GM12878 (cell line): ENCODE data around the gene DNAJB8. TPM values are rescaled to one million over a fixed set of nuclear protein-coding genes. Genes with fewer than 3 reads are reported as not detected.

Experiments used
- ATAC-seq: fragments of 200-7000 bp; cut with Tn5 transposase; 3 replicates; pipeline ENCODE4 v1.9.1; 2020; ENCODE audit warnings: mild to moderate bottlenecking, moderate library complexity
- BruUV-seq: library from RNA; stranded (reverse); fragments of 400-500 nt; replicated peaks from 2 replicates; lab custom pipeline; 2021; lab: Mats Ljungman, UMichigan
- CTCF ChIA-PET: fragments of 300-600 bp; sonication (Branson Sonifier 250); formaldehyde crosslinking; extraction: SDS; loops from one replicate; lab custom pipeline; 2021; ENCODE audit warnings: inconsistent platforms; lab: Yijun Ruan, JAX
- POLR2A ChIA-PET: fragments of 350-600 bp; formaldehyde crosslinking; extraction: SDS; loops from one replicate; lab custom pipeline; 2021; ENCODE audit warnings: inconsistent platforms; lab: Charles Lee
- RAD21 ChIA-PET: fragments of 300-600 bp; sonication (Branson Sonifier 250); formaldehyde crosslinking; loops from one replicate; lab custom pipeline; 2023; ENCODE audit warnings: antibody characterized with exemption; ENCODE audit not compliant: unreplicated experiment; lab: Charles Lee
- SMC1A ChIA-PET: fragments of 300-600 bp; sonication (Branson Sonifier 250); formaldehyde crosslinking; loops from one replicate; lab custom pipeline; 2023; ENCODE audit not compliant: unreplicated experiment, uncharacterized antibody; lab: Charles Lee
- DNase-seq: peaks from one replicate; pipeline ENCODE4 v3.0.0-alpha.2; 2011; ENCODE audit warnings: low read depth, low spot score
- FAIRE-seq: peaks from 3 replicates; lab custom pipeline; 2011; peaks lifted over from hg19 to GRCh38; lab: Jason Lieb, UNC
- H2AFZ ChIP-seq: 2 replicates; pipeline ENCODE4 v1.6.0; 2011; ENCODE audit warnings: low read depth, low read length, control low read depth; ENCODE audit not compliant: control insufficient read depth
- H3K27ac ChIP-seq: 2 replicates; pipeline ENCODE4 v1.5.1; 2011; ENCODE audit warnings: control low read depth; ENCODE audit not compliant: control insufficient read depth, insufficient read depth
- H3K27me3 ChIP-seq, 2 experiments: replicated peaks in 1 of 2; 2 replicates each; pipeline versions ENCODE4 v1.6.0 to v1.6.1; 2011; ENCODE audit warnings: low read length in 1 of 2; ENCODE audit not compliant: control insufficient read depth in 2 of 2, insufficient read depth in 2 of 2
- H3K36me3 ChIP-seq, 2 experiments: 2 replicates each; pipeline ENCODE4 v1.5.1; 2011; ENCODE audit warnings: low read length in 1 of 2; ENCODE audit not compliant: control insufficient read depth in 2 of 2, insufficient read depth in 2 of 2
- H3K4me1 ChIP-seq: 2 replicates; pipeline ENCODE4 v1.6.1; 2011; ENCODE audit warnings: mild to moderate bottlenecking, low read length, moderate library complexity, mixed read lengths; ENCODE audit not compliant: control insufficient read depth, insufficient read depth
- H3K4me2 ChIP-seq: 2 replicates; pipeline ENCODE4 v1.6.0; 2011; ENCODE audit warnings: control low read depth; ENCODE audit not compliant: control insufficient read depth, insufficient read depth
- H3K4me3 ChIP-seq: fragments of 200-600 bp; sonication (generic); 2 replicates; pipeline ENCODE4 v1.5.1; 2016
- H3K79me2 ChIP-seq: 2 replicates; pipeline ENCODE4 v1.6.0; 2011; ENCODE audit warnings: low read length; ENCODE audit not compliant: control insufficient read depth, insufficient read depth
- H3K9ac ChIP-seq: 2 replicates; pipeline ENCODE4 v1.8.0; 2011; ENCODE audit warnings: low read length, control low read depth, mixed read lengths; ENCODE audit not compliant: control insufficient read depth, insufficient read depth
- H3K9me3 ChIP-seq: replicated peaks from 3 replicates; pipeline ENCODE4 v1.5.1; 2011; ENCODE audit warnings: mild to moderate bottlenecking, low read length; ENCODE audit not compliant: control insufficient read depth, insufficient read depth
- H4K20me1 ChIP-seq: 2 replicates; pipeline ENCODE4 v1.6.0; 2011; ENCODE audit not compliant: control insufficient read depth, insufficient read depth
- EP300 ChIP-seq, 2 experiments: fragments of 150-350 bp in 1 of 2; IDR thresholded peaks; 2 replicates each; pipeline ENCODE4 v1.6.1; 2011 to 2012; ENCODE audit warnings: low read depth in 2 of 2, low read length in 2 of 2, borderline replicate concordance in 1 of 2, improper control_type of control experiment in 1 of 2, inconsistent platforms in 1 of 2; ENCODE audit not compliant: control insufficient read depth in 1 of 2
- IRF5 ChIP-seq: fragments of 450-650 bp; IDR thresholded peaks from 2 replicates; pipeline ENCODE4 v1.6.1; 2017; ENCODE audit warnings: borderline replicate concordance
- KAT2A ChIP-seq: conservative IDR thresholded peaks from 2 replicates; pipeline ENCODE4 v1.6.1; 2011; ENCODE audit warnings: low read depth, low read length; ENCODE audit not compliant: control insufficient read depth
- MAX ChIP-seq: IDR thresholded peaks from 2 replicates; pipeline ENCODE4 v1.6.1; 2012; ENCODE audit warnings: low read depth, low read length, improper control_type of control experiment
- MTA3 ChIP-seq: IDR thresholded peaks from 2 replicates; pipeline ENCODE4 v1.6.1; 2012; ENCODE audit warnings: low read length, inconsistent platforms, borderline replicate concordance
- NBN ChIP-seq: fragments of 450-650 bp; IDR thresholded peaks from 2 replicates; pipeline ENCODE4 v1.6.1; 2016
- NFIC ChIP-seq: IDR thresholded peaks from 2 replicates; pipeline ENCODE4 v1.6.1; 2012; ENCODE audit warnings: low read depth, mild to moderate bottlenecking, inconsistent platforms, low read length, moderate library complexity
- NR2C2 ChIP-seq: IDR thresholded peaks from 2 replicates; pipeline ENCODE4 v1.6.1; 2011; ENCODE audit warnings: borderline replicate concordance, low read depth; ENCODE audit not compliant: control insufficient read depth, insufficient read length
- RELB ChIP-seq: fragments of 450-650 bp; IDR thresholded peaks from 2 replicates; pipeline ENCODE4 v1.6.1; 2017; ENCODE audit warnings: low read depth, mild to moderate bottlenecking, moderate library complexity
- RFX5 ChIP-seq: IDR thresholded peaks from 2 replicates; pipeline ENCODE4 v1.6.1; 2011; ENCODE audit warnings: low read depth, low read length, improper control_type of control experiment
- TBL1XR1 ChIP-seq: IDR thresholded peaks from 2 replicates; pipeline ENCODE4 v1.6.1; 2012; ENCODE audit warnings: low read depth, low read length, improper control_type of control experiment
- ZNF207 ChIP-seq: fragments of 450-650 bp; IDR thresholded peaks from 2 replicates; pipeline ENCODE4 v1.6.1; 2014; ENCODE audit warnings: antibody characterized with exemption, mild to moderate bottlenecking, borderline replicate concordance
- ZNF274 ChIP-seq: IDR thresholded peaks from one replicate; pipeline ENCODE4 v1.8.0; 2011; ENCODE audit not compliant: insufficient read length, insufficient read depth
- WGBS: methylation state at CpG from one replicate; pipeline ENCODE4 v1.1.6; 2016; ENCODE audit warnings: low lambda C conversion rate; ENCODE audit not compliant: insufficient replicate concordance, insufficient coverage; ENCODE audit errors: missing lambda C conversion rate; 5-methylcytosine and 5-hydroxymethylcytosine counted together
- in situ Hi-C: fragments of 300-500 bp; cut with MboI; formaldehyde crosslinking; loops from 9 replicates; pipeline ENCODE4 v1.14.3; 2018; ENCODE audit warnings: mixed read lengths
- intact Hi-C: fragments of 100-400 bp; cut with micrococcal nuclease; formaldehyde crosslinking; loops from one replicate; pipeline ENCODE4 v1.14.2; 2022; ENCODE audit not compliant: unreplicated experiment
- polyA plus RNA-seq, 11 experiments: library from polyadenylated mRNA; depleted of rRNA in 4 of 11; unstranded in 6 of 11; stranded (reverse) in 5 of 11; fragments of >200 nt; fragmentation: Nextera tagmentation in 4 of 11; fragmentation: Illumina TruSeq in 1 of 11; extraction: Ambion mirVana in 4 of 11; extraction: Trizol in 1 of 11; gene quantifications; 1 replicate in 1 of 11; 2 replicates in 10 of 11; pipeline versions ENCODE4 v1.2.1 to v1.2.3, GENCODE V29; 2011 to 2016; ENCODE audit warnings: inconsistent platforms in 2 of 11, missing spikeins in 2 of 11, low read depth in 1 of 11
- total RNA-seq, 4 experiments: library from RNA; depleted of rRNA in 3 of 4; stranded (reverse); fragments of >200 nt in 3 of 4; fragmentation: Illumina TruSeq in 1 of 4; extraction: Trizol in 1 of 4; gene quantifications; 2 replicates each; pipeline versions ENCODE4 v1.2.1 to v1.2.3, GENCODE V29; 2013 to 2021
- TF ChIP-seq, protein P1 (sequence below): fragments of 450-650 bp; formaldehyde crosslinking; IDR thresholded peaks from 2 replicates; pipeline ENCODE4 v1.4.0; 2020; ENCODE audit warnings: mild to moderate bottlenecking, moderate library complexity
- TF ChIP-seq, protein P2 (sequence below): fragments of 450-650 bp; formaldehyde crosslinking; IDR thresholded peaks from 2 replicates; pipeline ENCODE4 v1.5.0; 2022; ENCODE audit warnings: mild to moderate bottlenecking, missing genetic modification characterization

The DNAJB8 gene
- total and polyA plus RNA-seq, 10 of the 15 experiments (the other 5 are each of a cell fraction or from before 2014, with no cell fraction given): not detected

DNA sequence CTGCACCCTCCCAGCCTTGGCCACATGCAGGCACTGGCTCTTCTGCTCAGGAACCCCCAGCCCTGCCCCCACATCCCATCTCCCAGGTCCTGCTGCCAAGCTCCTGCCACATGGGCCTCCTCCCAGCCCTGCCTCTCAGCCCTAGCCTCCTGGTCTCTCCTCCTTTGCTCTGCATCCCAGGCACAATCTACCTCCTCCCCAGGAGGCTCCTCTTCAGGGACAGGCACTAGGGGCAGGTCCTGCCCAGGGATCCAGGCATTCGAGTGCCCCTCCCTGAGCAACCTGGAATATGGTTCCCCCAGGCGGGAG, 12.4 kb downstream of the DNAJB8 start:
- Histone ChIP-seq H4K20me1 (no peaks in the 10 kb centered on the region), H3K79me2 (no peaks in the 10 kb centered on the region), H3K4me1 (no peaks in the 10 kb centered on the region), H3K9ac (no peak overlapping the region), H3K4me2 (no peak overlapping the region), H3K27ac (no peak overlapping the region), H3K36me3 (no peaks in the 10 kb centered on the region), H3K4me3 (no peak overlapping the region), H2AFZ (no peak overlapping the region), H3K9me3 (no peaks in the 10 kb centered on the region; the same call in 2 of the 3 replicates), H3K27me3 (peaks cover 3 to 5% of the 10 kb centered on the region in 2 experiments)
- BruUV-seq: no TSS peak
- SMC1A ChIA-PET: no interaction called here
- FAIRE-seq (no peak), ATAC-seq (no peak), DNase-seq (no peak)
- intact Hi-C loops: no loop called here
- in situ Hi-C loops: no loop called here
- CTCF ChIA-PET: no interaction called here
- RAD21 ChIA-PET: no interaction called here
- 27% methylated on average over 2 of the region's 2 CpGs for WGBS
- POLR2A ChIA-PET: no interaction called here
- TF ChIP-seq ZNF207: no peak
- no peak for TF ChIP-seq NFIC
- TF ChIP-seq ZNF274: no peak
- TF ChIP-seq MTA3: no peak
- TF ChIP-seq RFX5: no peak
- TF ChIP-seq TBL1XR1: no peak
- no peak for TF ChIP-seq EP300 (IDR thresholded peaks at IDR 0.05; ENCODE audit: borderline replicate concordance in 1 of 2, control insufficient read depth in 1 of 2, low read depth in 2 of 2, low read length in 2 of 2)
- no peak for TF ChIP-seq NR2C2
- TF ChIP-seq MAX: no peak
- TF ChIP-seq, protein P1, sequence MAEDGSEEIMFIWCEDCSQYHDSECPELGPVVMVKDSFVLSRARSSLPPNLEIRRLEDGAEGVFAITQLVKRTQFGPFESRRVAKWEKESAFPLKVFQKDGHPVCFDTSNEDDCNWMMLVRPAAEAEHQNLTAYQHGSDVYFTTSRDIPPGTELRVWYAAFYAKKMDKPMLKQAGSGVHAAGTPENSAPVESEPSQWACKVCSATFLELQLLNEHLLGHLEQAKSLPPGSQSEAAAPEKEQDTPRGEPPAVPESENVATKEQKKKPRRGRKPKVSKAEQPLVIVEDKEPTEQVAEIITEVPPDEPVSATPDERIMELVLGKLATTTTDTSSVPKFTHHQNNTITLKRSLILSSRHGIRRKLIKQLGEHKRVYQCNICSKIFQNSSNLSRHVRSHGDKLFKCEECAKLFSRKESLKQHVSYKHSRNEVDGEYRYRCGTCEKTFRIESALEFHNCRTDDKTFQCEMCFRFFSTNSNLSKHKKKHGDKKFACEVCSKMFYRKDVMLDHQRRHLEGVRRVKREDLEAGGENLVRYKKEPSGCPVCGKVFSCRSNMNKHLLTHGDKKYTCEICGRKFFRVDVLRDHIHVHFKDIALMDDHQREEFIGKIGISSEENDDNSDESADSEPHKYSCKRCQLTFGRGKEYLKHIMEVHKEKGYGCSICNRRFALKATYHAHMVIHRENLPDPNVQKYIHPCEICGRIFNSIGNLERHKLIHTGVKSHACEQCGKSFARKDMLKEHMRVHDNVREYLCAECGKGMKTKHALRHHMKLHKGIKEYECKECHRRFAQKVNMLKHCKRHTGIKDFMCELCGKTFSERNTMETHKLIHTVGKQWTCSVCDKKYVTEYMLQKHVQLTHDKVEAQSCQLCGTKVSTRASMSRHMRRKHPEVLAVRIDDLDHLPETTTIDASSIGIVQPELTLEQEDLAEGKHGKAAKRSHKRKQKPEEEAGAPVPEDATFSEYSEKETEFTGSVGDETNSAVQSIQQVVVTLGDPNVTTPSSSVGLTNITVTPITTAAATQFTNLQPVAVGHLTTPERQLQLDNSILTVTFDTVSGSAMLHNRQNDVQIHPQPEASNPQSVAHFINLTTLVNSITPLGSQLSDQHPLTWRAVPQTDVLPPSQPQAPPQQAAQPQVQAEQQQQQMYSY (CRISPR knock-in tag): no peak
- TF ChIP-seq, protein P2, sequence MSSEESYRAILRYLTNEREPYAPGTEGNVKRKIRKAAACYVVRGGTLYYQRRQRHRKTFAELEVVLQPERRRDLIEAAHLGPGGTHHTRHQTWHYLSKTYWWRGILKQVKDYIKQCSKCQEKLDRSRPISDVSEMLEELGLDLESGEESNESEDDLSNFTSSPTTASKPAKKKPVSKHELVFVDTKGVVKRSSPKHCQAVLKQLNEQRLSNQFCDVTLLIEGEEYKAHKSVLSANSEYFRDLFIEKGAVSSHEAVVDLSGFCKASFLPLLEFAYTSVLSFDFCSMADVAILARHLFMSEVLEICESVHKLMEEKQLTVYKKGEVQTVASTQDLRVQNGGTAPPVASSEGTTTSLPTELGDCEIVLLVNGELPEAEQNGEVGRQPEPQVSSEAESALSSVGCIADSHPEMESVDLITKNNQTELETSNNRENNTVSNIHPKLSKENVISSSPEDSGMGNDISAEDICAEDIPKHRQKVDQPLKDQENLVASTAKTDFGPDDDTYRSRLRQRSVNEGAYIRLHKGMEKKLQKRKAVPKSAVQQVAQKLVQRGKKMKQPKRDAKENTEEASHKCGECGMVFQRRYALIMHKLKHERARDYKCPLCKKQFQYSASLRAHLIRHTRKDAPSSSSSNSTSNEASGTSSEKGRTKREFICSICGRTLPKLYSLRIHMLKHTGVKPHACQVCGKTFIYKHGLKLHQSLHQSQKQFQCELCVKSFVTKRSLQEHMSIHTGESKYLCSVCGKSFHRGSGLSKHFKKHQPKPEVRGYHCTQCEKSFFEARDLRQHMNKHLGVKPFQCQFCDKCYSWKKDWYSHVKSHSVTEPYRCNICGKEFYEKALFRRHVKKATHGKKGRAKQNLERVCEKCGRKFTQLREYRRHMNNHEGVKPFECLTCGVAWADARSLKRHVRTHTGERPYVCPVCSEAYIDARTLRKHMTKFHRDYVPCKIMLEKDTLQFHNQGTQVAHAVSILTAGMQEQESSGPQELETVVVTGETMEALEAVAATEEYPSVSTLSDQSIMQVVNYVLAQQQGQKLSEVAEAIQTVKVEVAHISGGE (CRISPR knock-in tag): no peak
- TF ChIP-seq KAT2A: no peak
- no peak for TF ChIP-seq RELB
- no peak for TF ChIP-seq IRF5
- no peak for TF ChIP-seq NBN
